Right hindlimb (tissue), 1 donor: Measurements from ENCODE around the gene HOXC11.

Source experiments
- DNase-seq: peaks from one replicate; pipeline ENCODE4 v3.0.0-alpha.2; 2018

The HOXC11 gene

DNA sequence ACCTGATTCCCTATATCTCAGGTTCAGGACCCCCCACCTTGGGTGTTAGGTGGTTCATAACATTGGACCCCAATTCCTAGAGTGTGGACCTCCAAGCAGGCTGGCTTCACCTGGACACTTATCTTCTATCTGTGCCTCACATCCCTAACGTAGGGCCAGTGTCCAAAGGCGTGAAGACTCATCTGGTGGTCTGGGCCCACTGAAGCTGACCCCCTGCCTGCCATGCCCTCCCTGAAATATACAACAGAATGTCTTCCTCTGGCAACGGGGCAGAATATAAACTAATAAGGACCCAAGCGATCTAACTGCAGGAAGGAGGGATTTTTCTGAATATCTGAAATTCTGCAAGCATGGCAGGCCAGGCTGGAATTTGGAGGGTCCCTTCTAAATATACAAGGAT is 28.7 kb upstream of the HOXC11 start:
- DNase-seq: peak; percentile 14

DNA sequence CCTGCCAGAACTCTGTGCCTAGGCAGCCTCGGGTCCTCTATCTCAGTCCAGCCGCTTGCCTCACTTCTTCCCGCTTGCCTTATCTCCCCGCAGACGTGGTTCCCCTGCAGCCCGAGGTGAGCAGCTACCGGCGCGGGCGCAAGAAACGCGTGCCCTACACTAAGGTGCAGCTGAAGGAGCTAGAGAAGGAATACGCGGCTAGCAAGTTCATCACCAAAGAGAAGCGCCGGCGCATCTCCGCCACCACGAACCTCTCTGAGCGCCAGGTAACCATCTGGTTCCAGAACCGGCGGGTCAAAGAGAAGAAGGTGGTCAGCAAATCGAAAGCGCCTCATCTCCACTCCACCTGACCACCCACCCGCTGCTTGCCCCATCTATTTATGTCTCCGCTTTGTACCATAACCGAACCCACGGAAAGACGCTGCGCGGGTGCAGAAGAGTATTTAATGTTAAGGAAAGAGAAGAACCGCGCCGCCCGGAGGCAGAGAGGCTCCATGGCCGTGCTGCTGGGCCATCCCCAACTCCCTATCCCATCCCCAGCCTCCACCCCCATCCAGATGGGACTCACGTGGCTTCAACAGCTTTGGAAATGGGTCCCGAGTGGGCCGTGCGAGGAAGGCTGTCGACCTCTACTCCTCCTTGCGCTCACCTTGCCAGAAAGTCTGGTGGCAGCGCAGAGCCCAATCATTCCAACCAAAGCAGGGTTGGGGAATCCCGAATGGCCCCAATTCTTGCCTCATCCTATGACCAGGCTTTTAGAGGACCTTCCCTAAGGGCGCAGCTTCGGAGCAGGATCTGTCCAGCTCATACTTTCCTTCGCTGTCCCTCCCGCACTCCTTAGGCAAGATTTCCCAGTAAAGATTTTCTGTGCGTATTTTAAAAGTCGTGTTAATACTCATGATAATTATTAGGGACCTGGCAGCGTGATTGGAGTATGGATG is 27.7 kb upstream of the HOXC11 start:
- DNase-seq: peak; percentile 21

DNA sequence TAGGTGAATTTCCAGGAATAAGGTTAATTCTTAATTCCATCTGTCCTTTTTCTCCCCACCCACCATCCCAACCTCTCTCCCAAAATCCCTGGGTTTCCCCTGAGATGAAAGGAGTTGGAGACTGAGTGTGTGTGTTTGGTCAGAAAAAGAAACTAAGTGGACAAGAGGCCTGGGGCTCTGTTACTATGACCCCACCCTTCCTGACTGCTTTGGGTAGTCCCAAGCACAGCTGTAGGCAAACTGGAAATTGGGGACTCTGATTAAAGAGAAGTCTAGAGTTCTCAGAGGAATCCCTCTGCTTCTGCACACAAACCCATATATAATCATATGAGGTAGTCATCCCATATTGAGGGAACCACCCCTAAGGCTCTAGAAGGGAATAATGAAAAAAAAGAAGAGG is 25.2 kb upstream of the HOXC11 start:
- DNase-seq: no peak

DNA sequence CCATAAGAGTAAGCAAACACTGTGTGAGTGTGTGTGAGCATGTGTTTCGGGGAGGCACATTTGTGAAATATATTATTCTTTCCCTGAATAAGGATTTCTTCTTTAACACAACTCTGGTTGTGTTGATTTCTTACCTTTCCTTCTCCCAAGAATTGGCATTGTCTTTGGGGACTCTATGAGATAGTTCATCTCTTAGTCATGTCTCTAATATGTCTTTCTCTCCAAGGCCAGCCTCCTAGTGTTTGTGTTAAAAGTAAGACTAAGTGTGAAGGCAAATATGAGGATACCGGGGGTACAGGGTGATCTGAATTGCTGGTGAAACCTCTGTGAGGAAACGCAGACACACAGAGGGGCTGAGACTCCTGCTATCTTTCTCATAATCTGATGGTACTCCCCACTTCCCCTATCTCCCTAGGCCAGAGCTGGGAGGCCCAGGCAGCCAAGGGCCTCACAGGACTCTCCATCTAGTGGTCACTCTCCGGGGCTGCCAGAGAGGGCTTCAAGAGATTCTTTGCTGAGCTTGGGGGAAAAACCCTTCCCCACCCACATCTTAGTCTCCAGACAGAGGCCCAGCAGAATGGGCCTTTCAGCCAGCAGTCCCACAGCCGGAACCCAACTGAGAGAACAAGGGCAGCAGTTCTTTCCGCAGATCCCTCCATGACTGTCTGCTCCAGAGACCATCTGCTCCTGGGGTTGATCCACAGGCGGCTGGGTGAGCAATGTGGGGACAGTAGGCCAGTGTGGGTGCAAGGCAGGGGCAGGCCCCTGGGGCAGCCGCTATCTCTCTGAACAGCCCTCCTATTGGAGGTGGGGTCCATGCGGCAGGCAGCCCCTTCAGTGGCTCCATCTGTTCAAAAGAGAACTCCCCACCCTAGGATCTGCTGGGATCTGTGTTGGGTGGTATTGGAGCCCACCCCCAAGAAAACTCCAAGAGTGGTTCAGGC is 24.0 kb upstream of the HOXC11 start:
- DNase-seq: no peak

DNA sequence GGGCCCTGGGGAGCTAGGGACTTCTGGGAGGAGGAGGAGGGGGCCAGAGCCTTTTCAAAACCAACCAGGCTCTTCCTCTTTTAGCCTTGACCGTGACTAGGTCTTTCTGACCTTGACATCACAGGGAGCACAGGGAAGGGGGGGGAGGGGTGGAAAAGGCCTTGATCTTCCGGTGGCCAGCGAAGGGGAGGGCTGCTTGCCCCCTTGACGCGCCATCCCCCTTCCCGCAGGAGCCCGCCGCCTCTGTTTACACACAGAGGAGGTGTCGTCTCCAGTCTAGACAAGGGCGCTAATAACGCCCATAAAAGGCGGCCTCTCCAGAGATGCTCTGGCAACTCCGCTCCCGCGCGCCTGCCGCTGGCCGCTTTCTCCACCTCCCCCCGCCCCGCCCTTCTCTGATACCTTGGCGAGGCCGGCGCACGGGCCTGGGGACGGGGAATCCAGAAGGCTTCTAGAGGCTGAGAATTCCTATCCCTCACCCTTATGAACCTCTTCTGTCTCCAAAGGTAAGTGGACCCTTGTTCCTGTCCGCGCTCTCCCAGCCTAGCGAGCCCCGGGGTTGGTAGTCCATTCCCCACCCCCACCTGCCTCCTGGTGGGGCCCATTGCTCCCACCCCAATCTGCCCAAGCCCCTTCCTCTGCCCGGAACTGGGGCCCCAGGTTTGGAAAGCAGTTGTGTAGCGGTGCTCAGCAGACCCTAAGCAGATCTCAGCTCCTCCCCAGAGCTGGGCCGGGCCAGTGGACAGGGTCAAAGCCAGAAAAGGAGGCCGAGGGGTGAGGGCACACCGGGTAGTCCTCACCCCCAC is 23.1 kb upstream of the HOXC11 start:
- DNase-seq: no peak

DNA sequence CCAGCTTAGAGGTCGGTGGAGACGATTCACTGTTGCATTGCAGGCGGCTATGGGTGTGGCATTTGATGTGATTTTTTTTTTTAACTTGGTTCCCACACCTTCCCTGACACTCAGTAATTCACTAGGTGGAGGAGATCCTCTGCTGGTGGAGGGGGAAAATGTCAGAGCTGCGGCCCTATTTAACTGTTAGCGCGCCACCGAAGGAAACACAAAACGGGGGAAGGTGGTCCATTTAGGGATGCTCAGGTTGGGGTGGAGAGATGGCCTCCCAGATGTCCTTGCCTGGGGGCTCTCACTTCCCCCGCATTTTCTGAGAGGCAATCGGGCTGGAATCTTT is 22.5 kb upstream of the HOXC11 start:
- no peak for DNase-seq

DNA sequence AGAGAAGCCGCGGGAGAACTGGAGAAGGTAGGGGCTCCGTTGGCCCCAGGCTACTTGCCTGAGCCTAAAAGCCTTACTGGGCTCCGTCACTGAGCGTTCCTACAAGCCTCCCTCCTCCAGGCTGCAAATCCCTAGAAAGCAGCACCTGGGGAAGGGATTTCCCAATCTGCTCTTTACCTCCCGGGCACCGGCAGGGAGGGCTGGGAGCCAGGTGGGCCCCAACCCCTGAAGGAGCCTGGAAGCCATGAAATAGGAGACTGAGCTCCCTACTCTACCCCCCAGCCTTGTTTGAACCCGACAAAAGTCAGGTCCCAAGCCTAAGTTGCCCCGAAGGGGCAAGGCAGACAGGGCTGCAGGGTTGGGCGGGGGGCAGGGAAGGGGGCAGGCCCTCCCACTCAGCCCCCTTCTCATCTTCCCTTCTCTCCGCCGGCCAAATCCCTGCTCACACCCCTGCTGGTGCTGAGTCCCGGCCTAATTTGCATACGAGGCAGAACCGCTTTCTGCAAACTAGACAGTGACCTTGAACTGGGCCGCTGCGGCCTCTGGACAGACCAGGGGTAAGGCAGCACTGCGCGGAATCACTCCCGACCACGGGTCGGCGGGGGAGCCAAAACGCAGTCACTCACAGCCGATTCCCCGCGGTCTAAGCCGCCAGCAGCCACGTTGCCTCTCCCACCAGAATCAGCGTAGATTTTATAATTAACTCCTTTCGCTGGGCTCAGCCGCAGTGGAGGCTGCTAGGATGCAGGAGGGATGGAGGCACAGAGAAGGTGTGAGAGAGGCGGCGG is 21.9 kb upstream of the HOXC11 start:
- DNase-seq: no peak

DNA sequence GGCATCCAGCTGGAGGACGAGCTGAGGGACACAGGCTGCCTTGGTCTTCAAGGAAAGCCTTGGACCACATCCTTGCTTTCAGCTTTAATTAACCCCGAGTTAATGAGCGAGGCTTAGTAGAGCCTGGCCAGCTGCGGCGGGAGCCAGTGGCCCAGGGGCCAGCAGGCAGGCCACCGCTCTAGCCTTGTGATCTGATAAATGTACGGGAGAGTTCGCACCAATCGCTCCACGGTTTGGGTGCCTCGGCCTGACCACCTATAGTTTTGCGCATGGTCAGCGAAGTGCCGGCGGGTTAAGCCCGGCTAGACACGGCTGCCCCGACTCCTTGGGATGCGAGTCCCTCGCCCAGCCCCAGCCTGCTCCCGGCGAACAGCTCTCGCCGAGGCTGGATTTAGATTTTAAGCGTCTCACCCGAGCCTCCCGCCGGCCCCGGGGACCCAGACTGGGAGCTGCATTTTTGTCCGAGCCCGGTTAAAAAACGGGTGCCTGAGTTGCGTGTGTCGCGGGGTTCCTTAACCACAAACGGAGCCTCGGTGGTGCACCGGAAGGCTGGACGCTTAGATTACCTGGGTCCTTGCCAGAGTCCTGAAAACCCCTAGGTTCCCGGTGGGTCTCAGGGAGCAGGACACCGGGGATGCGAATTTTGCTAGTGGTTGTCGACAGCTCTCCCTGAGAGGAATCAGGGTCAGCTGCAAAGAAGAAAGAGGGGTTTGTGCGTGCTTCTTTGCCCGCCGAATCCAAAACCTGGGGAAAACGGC is 21.2 kb upstream of the HOXC11 start:
- DNase-seq: no peak

DNA sequence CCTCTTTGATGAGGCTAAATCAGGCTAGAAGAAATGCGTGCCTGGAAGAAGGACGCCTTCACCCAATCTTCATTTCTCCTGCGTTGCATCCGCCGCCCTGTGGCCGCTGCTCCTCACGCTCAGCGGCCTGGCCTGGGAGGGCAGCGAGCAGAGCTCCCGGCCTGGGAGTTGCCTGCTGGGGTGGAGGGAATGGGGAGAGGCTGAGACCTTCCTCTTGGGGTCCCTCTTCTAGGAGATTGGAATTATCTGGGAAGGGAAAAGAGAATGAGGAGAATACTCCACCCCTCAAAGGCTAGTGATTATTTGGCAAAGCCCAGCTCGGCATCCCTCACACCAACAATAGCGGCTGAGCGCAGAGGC is 20.6 kb upstream of the HOXC11 start:
- no peak for DNase-seq

DNA sequence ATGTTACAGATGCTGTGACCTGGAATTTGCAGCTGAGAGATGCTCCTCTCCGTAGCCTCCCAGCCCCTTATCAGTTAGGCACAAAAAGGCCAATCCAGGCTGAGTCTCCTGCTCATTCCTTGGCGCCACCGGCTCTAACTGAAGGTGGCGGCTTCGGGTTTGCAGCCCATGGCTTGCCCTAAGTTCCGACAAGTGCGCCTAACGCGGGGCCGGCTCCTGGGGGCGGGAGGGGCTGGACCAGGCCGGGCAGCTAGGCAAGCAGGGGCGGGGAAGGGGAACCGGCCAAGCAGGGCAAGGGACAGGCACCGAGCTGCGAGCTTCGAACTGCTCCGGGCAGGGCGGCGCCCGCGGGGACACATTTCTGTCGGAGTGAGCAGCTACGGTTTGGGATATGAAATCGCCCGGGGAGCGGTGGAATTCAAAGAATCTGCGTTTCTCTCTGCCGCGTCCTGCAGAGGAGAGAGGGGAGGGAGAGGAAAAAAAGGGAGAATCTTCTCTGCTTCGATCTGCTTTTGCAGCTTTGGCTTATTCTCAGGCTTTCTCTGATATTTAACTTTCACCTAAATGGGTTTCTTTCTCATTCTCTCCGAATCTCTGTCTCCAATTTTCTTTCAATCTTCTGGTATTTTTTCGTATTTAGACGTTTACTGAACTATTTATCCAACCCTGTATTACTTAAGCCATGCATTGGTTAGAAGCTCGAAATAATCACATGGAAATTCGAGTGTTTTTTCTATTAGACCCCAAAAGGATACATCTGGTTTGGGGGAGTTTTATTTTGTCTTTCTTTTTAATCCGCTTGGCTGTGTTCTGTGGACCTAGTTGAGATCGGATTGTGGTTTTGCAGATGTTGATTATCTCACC is 19.8 kb upstream of the HOXC11 start:
- DNase-seq: no peak

DNA sequence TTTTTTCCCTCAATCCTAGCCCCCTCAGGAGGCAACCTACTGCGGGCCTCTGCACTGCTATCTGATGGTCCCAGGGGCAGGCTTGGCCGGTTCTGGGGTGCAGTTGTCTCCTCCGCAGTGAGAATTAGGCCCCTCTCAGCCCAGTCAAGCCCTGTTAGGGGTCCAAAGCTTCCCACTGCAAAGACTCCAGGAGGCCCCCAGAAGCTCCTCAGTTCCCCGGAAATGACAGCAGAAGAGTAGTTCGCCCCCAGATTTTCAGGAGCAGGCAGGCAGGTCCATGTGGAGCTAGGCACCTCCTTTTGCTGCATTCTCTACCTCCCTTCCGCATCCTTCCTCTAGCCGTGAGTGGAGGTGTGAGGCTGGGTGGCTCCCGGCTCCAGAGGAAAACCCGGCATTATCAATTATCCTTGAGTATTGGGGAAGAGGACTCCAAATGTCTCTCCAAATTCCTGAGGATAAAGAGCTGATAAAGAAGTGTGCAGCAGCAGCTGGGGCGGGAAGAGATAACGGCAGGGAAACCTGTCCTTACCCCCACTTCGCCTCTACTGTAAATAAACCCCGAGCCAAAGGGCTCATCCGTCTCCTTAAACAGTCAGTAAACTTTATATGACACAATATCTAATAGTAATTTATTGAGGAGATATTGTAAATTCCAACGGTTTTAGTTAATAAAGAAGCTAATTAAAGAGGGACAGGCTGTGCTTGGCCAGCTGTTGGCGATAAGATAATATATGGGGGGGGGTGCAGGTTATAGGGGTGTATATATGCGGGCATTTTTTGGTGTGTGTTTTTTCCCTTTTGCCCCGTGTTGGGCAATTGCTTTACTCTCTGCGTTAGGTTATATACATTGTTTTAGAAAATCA is 18.9 kb upstream of the HOXC11 start:
- no peak for DNase-seq

DNA sequence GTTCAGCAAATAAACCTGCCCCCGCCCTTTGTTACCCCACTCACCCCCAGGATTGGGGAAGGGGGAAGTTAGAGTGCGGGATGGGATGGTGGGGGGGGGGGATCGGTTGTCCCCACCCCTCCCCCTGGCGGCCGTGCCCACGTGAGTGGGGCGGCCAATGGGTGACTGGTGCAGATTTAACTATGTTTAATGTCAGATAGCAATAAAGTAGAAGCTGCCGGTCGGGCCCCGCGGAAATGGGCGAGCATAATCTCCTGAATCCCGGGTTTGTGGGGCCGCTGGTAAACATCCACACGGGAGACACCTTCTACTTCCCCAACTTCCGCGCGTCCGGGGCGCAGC is 18.3 kb upstream of the HOXC11 start, which contains the start of gene HOXC12:
Gene HOXC12 (plus strand): TSS at position 210 of the 342 bp plus-strand sequence. CDS start 27 bp downstream, at position 237.
- DNase-seq: no peak

DNA sequence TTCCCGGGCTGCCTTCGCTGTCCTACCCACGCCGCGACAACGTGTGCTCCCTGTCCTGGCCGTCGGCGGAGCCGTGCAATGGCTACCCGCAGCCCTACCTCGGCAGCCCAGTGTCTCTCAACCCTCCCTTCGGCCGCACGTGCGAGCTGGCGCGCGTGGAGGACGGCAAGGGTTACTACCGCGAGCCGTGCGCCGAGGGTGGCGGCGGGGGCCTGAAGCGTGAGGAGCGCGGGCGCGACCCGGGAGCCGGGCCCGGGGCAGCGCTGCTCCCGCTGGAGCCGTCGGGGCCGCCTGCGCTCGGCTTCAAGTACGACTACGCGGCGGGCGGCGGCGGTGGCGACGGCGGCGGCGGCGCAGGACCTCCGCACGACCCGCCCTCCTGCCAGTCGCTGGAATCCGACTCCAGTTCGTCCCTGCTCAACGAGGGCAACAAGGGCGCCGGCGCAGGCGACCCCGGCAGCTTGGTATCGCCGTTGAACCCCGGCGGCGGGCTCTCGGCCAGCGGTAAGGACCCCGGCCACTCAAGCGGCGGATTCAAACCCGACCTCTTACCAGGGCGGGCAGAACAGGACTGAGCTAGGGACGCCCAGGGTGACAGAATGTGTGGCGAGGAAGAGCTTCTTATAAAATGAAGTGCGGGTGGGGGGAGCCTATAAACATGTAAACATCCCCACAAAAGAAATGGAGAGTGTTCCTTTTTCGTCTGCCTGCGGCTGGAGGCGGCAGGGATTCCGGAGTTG is 17.7 kb upstream of the HOXC11 start:
- DNase-seq: no peak

DNA sequence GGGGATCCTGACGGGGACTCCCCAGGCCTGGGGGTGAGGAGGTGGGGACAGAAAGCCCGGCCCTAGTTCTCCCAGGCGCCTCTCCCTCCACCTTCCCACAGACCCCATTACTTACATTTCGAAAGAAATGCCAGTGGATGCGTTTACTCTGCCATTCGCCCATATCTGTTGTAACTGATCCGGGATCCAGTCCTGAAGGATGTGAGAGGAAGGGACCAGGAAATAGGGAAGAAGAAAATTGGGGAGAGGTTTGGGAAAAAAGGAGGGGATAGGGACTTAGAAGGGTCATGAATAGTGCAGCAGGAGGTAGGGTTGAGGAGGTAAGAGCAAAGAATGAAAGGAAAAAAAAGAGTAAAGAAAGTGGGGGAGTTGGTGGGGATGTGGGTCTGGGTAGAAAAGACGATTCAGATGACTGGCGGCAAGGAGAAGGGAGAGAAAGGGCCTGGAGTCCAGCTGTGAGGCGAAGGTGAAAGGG is 17.1 kb upstream of the HOXC11 start:
- no peak for DNase-seq

DNA sequence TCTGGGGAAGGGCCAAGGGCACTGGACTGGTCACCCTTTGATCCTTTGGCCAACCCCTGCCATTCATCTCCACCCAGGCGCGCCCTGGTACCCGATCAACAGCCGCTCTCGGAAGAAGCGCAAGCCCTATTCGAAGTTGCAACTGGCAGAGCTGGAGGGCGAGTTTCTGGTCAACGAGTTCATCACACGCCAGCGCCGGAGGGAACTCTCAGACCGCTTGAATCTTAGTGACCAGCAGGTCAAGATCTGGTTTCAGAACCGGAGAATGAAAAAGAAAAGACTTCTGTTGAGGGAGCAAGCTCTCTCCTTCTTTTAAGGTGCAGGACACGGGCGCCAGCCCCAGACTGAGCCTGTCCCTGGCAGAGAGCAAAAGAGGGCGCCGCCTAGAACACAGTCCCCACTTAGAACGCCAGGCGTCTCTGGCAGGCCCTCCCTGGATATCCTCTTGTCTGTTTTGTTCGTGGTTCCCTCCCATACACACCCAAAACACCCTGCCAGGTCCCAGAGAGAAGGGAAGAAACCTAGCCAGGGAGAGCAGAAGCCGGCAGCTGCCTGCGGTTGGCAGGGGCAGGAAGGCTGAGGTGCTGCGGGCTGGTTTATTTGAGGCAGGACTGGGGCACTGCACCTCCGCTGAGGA is 16.6 kb upstream of the HOXC11 start:
- DNase-seq: no peak

DNA sequence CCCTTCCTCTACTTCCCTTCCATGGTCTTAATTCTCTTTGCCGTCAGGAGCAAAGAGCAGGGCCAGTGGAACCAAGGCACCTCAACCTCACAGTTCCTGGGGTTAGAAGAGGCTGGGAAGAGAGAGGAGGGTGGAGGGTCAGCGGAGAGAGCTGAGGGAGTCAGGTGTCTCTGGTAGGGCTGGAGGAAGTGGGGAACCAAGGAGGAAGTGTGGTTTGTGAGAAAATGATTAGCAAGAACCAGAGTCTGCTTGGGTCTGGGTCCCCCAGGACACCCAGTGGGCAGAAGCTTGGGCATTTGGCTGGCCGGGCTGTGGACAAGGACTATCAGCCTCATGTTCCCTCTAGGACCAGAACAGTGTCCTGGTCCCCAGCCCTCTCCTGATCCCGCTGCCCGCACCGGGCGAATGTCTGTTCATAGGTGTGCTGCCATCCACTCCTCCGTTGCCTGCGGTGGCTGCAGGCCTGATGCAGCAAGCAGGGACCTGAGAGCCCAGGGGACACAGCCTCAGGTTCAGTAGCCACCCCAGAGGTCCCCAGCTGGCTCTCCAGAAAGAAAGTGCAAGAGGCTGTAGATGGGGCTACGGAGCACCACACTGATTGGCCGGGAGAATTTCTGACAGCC is 15.9 kb upstream of the HOXC11 start:
- no peak for DNase-seq

DNA sequence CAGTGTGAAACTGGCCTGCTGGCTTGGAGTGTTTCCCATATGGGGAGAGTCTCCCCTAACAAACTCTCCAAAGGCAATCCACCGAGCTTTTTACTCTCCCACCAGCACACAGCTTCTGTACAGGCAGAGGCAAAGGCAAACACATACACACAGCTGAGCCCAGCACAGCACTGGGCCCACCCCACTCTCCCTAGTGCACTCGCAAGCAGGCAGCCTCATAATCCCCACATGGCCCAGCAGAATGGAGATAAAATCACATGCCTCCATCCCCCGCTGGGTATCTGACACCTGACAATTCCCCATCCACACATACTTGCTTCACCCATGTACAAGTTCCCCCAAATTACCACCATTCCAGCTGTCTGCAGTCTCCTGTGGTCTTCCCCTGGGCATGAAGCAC is 14.8 kb upstream of the HOXC11 start:
- no peak for DNase-seq

DNA sequence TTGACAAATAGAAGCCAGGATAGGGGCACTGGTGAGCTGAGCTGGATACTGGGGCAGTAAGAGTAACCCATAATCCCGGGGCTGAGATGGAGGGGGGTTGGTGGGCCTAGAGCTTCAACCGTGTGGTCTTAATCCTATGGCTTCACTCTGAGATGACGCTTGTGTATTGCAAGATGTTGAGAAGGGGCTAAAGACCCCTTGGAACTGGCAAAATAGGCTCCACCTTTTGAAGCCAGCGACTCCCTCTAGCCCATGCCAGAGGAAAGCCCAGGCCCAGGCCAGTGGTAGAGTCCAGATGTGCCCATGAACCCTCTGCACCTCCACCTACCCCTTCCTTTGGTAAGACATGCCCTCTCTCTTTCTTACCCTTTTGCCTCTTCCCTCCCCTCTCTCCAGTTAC is 13.6 kb upstream of the HOXC11 start:
- no peak for DNase-seq
